Measurements from ENCODE around the gene TMED9.

The TMED9 gene

DNA sequence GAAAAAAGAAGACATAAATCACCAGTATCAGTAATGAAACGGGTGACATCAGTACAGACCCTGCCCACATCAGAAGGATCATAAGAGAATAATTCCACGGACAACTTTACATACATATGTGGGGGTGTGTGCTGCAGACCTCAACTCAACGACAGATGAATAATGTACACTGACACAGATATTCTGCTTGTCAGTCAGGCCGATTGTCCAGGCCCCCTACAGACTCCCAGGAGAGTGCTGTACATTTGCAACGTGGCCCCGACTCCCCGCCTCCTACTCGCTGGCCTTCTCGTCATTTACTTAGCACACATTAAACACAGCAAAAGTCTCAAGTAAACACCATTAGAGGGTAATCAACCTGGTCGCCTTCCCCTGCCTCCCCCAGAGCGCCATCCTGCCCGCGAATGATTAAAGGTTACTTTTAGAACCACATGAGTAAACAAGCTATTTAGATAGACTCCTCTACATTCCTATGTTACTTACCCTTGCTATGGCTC lies 3.5 kb upstream of the TMED9 start:
- no peak for DNase-seq

DNA sequence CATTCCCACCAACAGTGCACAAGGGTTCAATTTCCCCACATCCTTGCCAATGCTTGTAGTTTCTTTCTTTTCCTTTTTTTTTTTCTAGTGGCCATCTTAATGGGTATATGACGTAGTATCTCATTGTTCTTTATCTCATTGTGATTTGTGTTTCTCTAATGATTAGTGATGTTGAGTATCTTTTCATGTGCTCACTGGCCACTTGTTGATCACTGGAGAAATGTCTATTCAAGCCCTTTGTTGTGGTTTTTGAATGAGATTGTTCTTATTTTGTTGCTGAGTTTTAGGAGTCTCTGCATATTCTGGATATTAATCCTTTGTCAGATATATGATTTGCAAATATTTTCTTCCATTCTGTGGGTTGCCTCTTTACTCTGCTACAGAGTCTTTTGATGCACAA lies 1.6 kb upstream of the TMED9 start:
- DNase-seq = no peak

DNA sequence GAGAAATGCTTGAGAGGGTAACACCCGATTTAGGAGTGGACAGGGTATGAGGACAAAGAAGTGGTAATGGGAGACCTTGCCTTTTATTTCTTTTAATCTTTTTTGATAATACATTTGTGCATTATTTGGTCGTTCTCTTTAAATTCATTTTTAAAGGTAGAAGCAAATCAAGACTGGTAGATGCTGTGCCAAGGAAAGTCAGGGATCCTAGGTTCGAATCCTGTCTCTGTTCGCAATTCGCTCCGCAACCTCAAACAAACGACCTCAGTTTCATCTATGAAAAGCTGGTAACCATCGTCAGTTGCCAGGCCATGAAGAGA lies 353 bp upstream of the TMED9 start:
- DNase-seq = no peak

- no peak for DNase-seq
These were observed 902 bp downstream of the TMED9 start for GRCh38 chr5:177592905-177593304.

GRCh38 chr5:177593511-177593910 lies 1.5 kb downstream of the TMED9 start:
- no peak for DNase-seq

GRCh38 chr5:177594071-177594470 lies 2.1 kb downstream of the TMED9 start:
- no peak for DNase-seq

DNA sequence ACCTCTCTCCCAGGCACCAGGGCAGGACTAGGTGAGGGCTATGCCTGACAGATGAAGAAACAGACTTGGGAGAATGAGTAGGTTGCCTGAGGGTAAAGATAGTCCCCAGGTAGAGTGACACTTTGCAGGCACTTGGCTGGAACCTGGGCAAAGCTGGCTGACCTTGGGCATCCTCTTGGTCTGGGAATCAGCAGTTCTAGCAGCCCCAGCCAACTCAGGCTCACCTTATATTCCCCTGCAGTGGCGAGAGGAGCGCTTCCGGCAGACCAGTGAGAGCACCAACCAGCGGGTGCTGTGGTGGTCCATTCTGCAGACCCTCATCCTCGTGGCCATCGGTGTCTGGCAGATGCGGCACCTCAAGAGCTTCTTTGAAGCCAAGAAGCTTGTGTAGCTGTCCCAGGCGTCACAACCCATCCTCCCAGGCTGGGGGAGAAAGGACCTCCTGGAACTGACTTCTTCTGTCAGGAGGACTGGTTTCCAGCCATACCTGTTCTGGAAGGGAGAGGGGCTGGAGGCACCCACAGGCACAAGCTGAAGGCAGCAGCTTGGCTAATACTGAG lies 3.1 kb downstream of the TMED9 start:
- DNase-seq = no peak

GRCh38 chr5:177595991-177596774 lies 4.2 kb downstream of the TMED9 start:
- DNase-seq = no peak

GRCh38 chr5:177596775-177597238 lies 4.8 kb downstream of the TMED9 start:
- no peak for DNase-seq

DNA sequence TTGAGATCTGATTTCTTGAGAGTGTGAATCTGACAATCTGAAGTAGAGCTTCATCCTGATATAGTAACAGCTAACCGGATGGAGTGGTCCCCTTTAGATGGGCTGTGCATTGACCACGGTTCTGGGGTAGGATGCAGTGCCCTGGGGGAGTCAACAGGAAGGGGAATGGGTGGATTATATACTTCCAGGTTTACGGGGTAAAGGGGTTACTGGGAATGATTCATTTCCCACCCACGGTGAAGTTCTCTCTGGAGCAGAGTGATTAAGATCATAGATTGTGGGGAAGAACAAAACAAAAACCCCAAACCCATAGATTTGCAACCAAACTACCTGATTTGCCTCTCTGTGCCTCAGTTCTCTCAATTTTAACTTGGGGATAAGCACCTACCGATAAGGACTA lies 6.5 kb downstream of the TMED9 start:
- no peak for DNase-seq

- DNase-seq = peak; percentile 77
These were observed 7.9 kb downstream of the TMED9 start, which contains the start of gene B4GALT7 for GRCh38 chr5:177599731-177600507. Gene B4GALT7 (plus strand): TSS chr5:177600132. CDS start chr5:177600211, 79 bp downstream.

- no peak for DNase-seq
These were observed 8.6 kb downstream of the TMED9 start for GRCh38 chr5:177600508-177601018.

- no peak for DNase-seq
These were observed 9.1 kb downstream of the TMED9 start for GRCh38 chr5:177601126-177601525.

GRCh38 chr5:177601577-177602457 lies 9.8 kb downstream of the TMED9 start:
- DNase-seq = no peak

- DNase-seq = no peak
These were observed 10.4 kb downstream of the TMED9 start for GRCh38 chr5:177602458-177602830.

DNA sequence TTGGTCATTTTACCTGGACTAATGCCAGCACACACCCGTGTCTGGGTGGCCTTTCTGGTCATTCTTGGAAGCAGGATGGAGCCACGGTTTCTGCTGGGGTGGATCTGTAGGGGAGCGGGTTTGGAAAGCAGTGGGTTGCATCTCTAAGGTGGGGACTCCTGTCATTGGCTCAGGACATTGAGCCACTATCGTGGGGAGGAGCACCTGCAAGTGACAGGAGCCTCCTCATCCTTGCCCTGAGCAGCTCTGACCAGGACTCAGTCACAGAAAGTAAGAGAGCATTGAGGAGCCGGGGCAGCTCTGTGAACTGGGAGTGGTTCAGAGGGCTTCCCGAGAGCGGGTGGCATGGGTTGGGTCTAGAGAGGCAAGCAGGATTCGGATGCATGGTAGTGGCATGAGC lies 11.6 kb downstream of the TMED9 start:
- no peak for DNase-seq

DNA sequence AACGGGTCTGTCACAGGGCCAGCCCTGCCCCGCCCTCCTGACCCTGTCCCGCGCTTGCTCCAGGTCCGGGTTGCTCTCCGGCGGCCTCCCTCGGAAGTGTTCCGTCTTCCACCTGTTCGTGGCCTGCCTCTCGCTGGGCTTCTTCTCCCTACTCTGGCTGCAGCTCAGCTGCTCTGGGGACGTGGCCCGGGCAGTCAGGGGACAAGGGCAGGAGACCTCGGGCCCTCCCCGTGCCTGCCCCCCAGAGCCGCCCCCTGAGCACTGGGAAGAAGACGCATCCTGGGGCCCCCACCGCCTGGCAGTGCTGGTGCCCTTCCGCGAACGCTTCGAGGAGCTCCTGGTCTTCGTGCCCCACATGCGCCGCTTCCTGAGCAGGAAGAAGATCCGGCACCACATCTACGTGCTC lies 12.1 kb downstream of the TMED9 start:
- no peak for DNase-seq

- DNase-seq = no peak
These were observed 12.7 kb downstream of the TMED9 start for GRCh38 chr5:177604656-177605055.

DNA sequence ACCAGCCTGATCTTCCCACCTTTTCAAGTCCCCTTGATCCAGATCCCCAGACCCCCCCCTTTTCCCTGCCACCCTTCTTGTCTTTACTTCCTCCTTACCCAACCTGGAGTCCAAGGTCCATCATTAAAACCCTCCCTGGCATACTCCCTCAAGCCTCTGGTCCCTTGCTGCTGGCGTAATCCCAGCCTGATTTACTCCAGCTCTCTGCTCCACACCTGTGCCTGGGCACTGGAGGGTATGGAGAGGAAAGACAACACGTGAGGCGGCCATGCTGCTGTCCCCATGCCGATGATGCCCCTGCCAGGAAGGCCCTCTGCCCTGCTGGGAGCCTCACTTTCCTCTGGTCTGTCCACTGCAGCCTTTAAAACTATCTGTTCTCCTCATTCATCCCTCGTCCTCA lies 13.1 kb downstream of the TMED9 start:
- no peak for DNase-seq

- no peak for DNase-seq
These were observed 13.7 kb downstream of the TMED9 start for GRCh38 chr5:177605667-177606066.

- DNase-seq = no peak
These were observed 14.4 kb downstream of the TMED9 start for GRCh38 chr5:177606071-177607051.

Measured in activated gamma-delta T cell (primary cell).